Measurements from ENCODE around the gene LUZP1. TPM values are rescaled to one million over a fixed set of nuclear protein-coding genes. Genes with fewer than 3 reads are reported as not detected.

LUZP1 gene
- total RNA-seq, 6 experiments from 2014 or later, result 47.3 to 55.6 (median 53.0) TPM

GRCh38 chr1:23184212-23184934 lies 15.7 kb upstream of the LUZP1 start:
- Mint-ChIP-seq H3K36me3 (ENCODE audit: low read depth) (no peaks in the 10 kb centered on the region), H3K9me3 (no peaks in the 10 kb centered on the region), H3K27ac (no peak overlapping the region), H3K4me3 (peak overlapping the region; percentile 75), H3K4me1 (ENCODE audit: low read depth) (peaks cover 13% of the 10 kb centered on the region), H3K27me3 (ENCODE audit: insufficient read depth) (no peaks in the 10 kb centered on the region)
- TF ChIP-seq CTCF (IDR thresholded peaks at IDR 0.05), result peak; percentile 98
- no peak for DNase-seq

GRCh38 chr1:23179862-23180261 lies 11.2 kb upstream of the LUZP1 start:
- Mint-ChIP-seq H3K4me1 (ENCODE audit: low read depth) (peaks cover 25% of the 10 kb centered on the region), H3K9me3 (no peaks in the 10 kb centered on the region), H3K4me3 (no peak overlapping the region), H3K27ac (no peak overlapping the region), H3K27me3 (ENCODE audit: insufficient read depth) (peaks cover 2% of the 10 kb centered on the region; the same call in 1 of the 2 replicates), H3K36me3 (ENCODE audit: low read depth) (no peaks in the 10 kb centered on the region)
- TF ChIP-seq CTCF (IDR thresholded peaks at IDR 0.05), result no peak
- no peak for DNase-seq

DNA sequence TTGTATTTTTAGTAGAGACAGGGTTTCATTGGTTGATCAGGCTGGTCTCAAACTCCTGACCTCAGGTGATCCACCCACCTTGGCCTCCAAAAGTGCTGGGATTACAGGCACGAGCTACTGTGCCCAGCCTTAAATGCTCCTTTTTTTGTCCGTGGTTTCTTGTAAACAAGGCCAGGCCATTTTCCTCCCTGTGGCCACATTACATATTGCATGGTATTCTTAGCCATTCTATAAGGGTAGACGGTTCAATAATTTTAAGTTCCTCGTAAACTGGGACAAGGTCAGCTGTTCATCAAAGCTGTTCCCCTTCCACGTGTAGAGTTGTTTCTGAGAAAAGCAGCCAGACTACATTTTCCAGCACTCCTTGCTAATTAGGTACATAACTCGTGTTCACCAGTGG lies 10.3 kb upstream of the LUZP1 start:
- H3K27ac Mint-ChIP-seq, result 0 out of 2 replicates have a peak overlapping the region, but pooled peaks have one; percentile 94
- H3K9me3 Mint-ChIP-seq, result no peaks in the 10 kb centered on the region
- no peak for DNase-seq

DNA sequence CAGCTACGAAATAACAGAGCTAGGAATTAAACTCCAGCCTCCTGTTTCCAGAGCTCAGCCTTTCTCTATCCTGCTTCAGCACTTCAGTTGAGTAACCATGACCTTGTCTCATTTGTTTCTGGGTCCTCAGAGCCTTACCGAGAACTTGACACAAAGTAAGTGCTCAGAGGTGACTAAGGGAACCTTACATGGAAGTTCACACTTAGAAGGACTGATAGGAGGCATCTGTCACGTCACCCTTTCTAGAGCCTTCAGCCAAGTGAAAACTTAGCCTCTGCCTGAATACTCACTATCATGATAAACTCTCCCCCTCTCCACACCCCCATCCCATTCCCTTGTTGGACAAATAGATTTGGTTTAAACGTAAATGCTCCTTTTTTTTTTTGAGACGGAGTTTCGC lies 9.8 kb upstream of the LUZP1 start:
- no peak for DNase-seq
- Mint-ChIP-seq H3K4me1 (ENCODE audit: low read depth) (peaks cover 26% of the 10 kb centered on the region), H3K27ac (peak overlapping the region; percentile 94), H3K9me3 (no peaks in the 10 kb centered on the region), H3K4me3 (peak overlapping the region; percentile 87), H3K36me3 (ENCODE audit: low read depth) (no peaks in the 10 kb centered on the region), H3K27me3 (ENCODE audit: insufficient read depth) (peaks cover 2% of the 10 kb centered on the region)
- no peak for TF ChIP-seq CTCF (IDR thresholded peaks at IDR 0.05)

More for the DNA sequence above, 10.3 kb upstream of the LUZP1 start:
- TF ChIP-seq CTCF (IDR thresholded peaks at IDR 0.05), result peak; percentile 67
- Mint-ChIP-seq H3K36me3 (ENCODE audit: low read depth) (no peaks in the 10 kb centered on the region), H3K4me1 (ENCODE audit: low read depth) (peaks cover 26% of the 10 kb centered on the region), H3K4me3 (no peak overlapping the region), H3K27me3 (ENCODE audit: insufficient read depth) (peaks cover 2% of the 10 kb centered on the region)

DNA sequence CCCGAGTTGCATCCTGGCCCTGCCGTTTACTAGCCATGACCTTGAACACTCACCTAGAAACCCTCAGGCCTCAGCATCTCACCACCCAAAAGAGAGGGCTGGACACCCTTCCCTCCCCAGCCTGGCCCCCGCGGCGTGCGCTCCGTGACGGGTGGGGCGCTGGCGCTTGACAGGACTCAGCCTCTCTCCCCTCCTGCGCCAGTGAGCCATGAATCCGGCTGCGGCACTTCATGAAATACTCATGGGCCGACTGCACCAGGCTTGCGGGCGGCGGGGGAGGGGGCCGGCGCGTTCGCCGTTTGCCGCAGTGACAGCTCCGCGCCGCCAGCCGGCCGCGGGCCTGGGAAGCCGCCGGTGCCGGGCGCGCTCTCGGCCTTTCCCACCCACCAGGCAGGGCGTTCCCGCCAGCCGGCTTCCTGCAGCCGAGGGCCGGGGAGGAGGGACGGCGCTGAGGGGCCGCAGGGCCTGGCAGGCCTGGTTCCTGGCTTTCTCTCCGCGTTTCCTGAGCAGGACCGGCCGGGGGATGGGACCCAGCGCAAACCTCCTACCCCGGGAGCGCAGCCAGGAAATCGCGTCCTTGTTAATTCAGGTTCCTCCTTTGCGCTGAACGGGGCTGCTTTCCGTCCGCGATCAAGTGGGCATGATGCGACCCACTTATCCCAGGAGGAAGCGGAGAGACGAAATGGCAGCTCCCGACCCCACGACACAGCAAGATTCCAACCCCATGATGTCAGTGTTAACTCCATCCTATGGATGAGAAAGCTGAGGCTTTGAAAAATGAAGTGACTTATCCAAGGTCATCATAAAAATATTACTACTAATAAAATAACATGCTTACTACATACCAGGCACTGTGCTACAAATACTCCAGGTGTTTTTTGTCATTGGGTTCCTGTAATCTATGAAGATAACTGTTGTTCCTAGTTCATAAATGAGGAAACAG lies 9.1 kb upstream of the LUZP1 start:
- Mint-ChIP-seq H3K4me3 (peak overlapping the region; percentile 87), H3K4me1 (ENCODE audit: low read depth) (peaks cover 26% of the 10 kb centered on the region), H3K36me3 (ENCODE audit: low read depth) (no peaks in the 10 kb centered on the region), H3K27ac (peak overlapping the region; percentile 94), H3K9me3 (no peaks in the 10 kb centered on the region), H3K27me3 (ENCODE audit: insufficient read depth) (peaks cover 2% of the 10 kb centered on the region)
- peak; percentile 50 for DNase-seq
- peak; percentile 44 for TF ChIP-seq CTCF (IDR thresholded peaks at IDR 0.05)

Data from HFFc6 (cell line).